ENCODE data around the gene ZNF664. TPM values are rescaled to one million over a fixed set of nuclear protein-coding genes. Genes with fewer than 3 reads are reported as not detected.

Gene ZNF664
- total RNA-seq, 4 donors from 2014 or later: 25.0 to 100 (median 40.2) TPM

DNA sequence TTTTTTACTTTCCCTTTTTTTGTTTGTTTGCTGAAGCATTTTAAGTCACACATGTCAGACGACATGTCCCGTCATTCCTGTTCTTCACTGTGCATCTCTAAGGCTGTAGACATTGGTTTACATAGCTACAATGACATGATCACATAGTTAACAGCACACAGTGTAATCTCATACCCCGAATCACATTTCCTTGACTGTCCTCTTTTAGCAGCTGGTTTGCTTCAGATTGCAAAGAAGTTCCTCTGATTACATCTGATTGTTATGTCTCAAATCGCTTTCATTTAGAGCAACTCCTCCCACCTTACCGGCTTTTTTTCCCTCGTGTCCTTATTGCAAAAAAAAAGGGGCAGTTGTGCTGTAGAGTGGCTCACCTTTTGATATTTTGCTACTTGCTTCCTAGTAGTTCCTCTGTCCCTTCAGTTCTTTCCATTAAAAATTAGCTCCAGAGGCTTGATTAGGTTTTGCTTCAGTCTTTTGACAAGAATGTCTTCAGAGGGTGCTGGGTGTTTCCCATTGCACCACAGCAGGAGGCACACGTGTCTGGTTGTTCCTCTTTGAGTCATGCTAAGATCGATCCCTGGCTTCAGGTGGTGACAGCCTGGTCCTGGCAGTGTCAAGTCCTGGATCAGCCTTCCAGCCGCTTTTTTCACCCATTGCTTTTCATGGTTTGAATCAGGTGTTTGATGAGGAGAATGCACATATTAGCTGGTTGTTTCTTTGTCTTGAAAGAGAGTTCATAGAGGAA, 35.0 kb downstream of the ZNF664 start:
- no peak for DNase-seq
- no peak for TF ChIP-seq POLR2A (IDR thresholded peaks at IDR 0.05)
- H3K36me3 ChIP-seq: peaks cover 0 to 82% (median 9%) of the 10 kb centered on the region in 3 donors
- intact Hi-C loops (cut with DNase I): no loop called here
- peaks cover 0 to 36% (median 5%) of the 10 kb centered on the region in 3 donors for H3K4me1 ChIP-seq
- no peaks in the 10 kb centered on the region for H3K9me3 ChIP-seq
- WGBS, 2 donors: 57 to 62% methylated on average over 9 of the region's 9 CpGs
- H3K27ac ChIP-seq: no peak overlapping the region
- H3K27me3 ChIP-seq: no peaks in the 10 kb centered on the region
- no peak overlapping the region for H3K4me3 ChIP-seq

DNA sequence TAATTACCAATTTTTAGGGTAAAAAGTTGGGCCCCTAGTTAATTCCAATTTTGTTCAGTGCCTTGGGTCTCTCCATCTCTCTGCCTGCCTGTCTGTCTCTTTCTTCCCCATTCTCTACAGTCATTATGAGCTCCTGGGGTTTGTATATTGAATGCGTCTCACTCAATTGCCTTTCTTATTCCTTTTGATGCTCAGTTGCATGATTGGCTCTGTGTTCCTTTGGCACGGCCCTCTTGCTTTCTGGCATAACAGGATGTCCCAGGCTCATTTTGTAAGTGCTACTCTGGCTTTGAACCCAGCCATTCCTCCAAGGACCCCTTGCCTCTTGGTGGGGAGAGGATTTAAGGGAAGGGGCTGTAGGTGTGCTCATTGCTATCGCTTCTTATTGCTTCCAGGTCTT, 35.6 kb downstream of the ZNF664 start:
- 77 to 92% methylated on average over 3 of the region's 3 CpGs for WGBS, 2 donors
- intact Hi-C loops (cut with DNase I): no loop called here
- DNase-seq: no peak
- Histone ChIP-seq H3K27me3 (no peaks in the 10 kb centered on the region), H3K4me1 (peaks cover 0 to 30% (median 4%) of the 10 kb centered on the region in 3 donors), H3K4me3 (no peak overlapping the region), H3K36me3 (peaks cover 0 to 84% (median 9%) of the 10 kb centered on the region in 3 donors), H3K27ac (no peak overlapping the region), H3K9me3 (no peaks in the 10 kb centered on the region)
- TF ChIP-seq POLR2A (IDR thresholded peaks at IDR 0.05): no peak
- TF ChIP-seq, protein P1, sequence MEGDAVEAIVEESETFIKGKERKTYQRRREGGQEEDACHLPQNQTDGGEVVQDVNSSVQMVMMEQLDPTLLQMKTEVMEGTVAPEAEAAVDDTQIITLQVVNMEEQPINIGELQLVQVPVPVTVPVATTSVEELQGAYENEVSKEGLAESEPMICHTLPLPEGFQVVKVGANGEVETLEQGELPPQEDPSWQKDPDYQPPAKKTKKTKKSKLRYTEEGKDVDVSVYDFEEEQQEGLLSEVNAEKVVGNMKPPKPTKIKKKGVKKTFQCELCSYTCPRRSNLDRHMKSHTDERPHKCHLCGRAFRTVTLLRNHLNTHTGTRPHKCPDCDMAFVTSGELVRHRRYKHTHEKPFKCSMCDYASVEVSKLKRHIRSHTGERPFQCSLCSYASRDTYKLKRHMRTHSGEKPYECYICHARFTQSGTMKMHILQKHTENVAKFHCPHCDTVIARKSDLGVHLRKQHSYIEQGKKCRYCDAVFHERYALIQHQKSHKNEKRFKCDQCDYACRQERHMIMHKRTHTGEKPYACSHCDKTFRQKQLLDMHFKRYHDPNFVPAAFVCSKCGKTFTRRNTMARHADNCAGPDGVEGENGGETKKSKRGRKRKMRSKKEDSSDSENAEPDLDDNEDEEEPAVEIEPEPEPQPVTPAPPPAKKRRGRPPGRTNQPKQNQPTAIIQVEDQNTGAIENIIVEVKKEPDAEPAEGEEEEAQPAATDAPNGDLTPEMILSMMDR (IDR thresholded peaks at IDR 0.05): no peak

DNA sequence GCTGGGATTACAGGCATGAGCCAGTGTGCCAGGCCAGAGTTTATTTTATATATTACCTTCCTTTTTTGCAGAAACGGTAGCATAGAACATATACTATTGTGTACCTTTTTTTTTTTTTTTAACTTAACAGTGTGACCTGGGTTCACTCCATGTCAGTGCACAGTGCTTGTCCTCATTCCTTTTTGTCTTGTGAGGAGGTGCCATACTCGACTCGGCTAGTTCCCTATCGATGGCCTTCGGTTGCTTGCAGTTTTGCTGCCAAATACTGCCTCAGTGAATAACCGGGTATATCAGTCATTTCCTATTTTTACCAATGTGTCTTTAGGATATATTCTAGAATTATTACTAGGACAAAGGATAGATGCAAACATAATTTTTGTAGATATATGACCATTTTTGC, 36.8 kb downstream of the ZNF664 start:
- Histone ChIP-seq H3K4me3 (no peak overlapping the region), H3K36me3 (peaks cover 0 to 80% (median 9%) of the 10 kb centered on the region in 3 donors), H3K4me1 (peaks cover 0 to 24% (median 0%) of the 10 kb centered on the region in 3 donors), H3K9me3 (no peaks in the 10 kb centered on the region), H3K27me3 (no peaks in the 10 kb centered on the region), H3K27ac (no peak overlapping the region)
- WGBS, 2 donors: 90 to 93% methylated on average over 6 of the region's 6 CpGs
- TF ChIP-seq, protein P1 (IDR thresholded peaks at IDR 0.05): no peak
- no peak for TF ChIP-seq POLR2A (IDR thresholded peaks at IDR 0.05)
- intact Hi-C loops (cut with DNase I): no loop called here
- no peak for DNase-seq

DNA sequence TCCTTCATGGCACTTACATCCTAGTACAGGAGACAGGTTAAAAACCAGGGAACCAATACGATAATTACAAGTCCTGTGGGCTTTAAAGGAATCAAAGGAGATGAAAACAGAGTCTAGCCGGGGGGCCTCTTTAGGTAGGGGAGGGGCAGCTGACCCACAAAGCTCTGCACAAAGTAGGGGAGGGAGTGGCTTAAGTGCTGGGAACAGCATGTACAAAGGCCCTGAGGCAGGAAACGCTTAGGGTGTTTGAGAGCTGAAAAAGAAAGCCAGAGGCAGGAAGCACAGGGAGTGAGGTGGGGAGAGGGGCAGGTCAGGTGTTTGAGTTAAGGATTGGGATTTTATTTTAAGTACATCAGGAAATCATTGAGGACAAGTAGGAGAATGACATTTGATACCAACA, 37.7 kb downstream of the ZNF664 start:
- TF ChIP-seq, protein P1 (IDR thresholded peaks at IDR 0.05): no peak
- no peak for TF ChIP-seq POLR2A (IDR thresholded peaks at IDR 0.05)
- 68 to 80% methylated on average over 2 to 3 of the region's 3 CpGs for WGBS, 2 donors
- Histone ChIP-seq H3K36me3 (peaks cover 0 to 71% (median 9%) of the 10 kb centered on the region in 3 donors), H3K4me1 (peaks cover 0 to 24% (median 0%) of the 10 kb centered on the region in 3 donors), H3K4me3 (no peak overlapping the region), H3K27ac (no peak overlapping the region), H3K9me3 (no peaks in the 10 kb centered on the region), H3K27me3 (no peaks in the 10 kb centered on the region)
- DNase-seq: no peak
- intact Hi-C loops (cut with DNase I): no loop called here

DNA sequence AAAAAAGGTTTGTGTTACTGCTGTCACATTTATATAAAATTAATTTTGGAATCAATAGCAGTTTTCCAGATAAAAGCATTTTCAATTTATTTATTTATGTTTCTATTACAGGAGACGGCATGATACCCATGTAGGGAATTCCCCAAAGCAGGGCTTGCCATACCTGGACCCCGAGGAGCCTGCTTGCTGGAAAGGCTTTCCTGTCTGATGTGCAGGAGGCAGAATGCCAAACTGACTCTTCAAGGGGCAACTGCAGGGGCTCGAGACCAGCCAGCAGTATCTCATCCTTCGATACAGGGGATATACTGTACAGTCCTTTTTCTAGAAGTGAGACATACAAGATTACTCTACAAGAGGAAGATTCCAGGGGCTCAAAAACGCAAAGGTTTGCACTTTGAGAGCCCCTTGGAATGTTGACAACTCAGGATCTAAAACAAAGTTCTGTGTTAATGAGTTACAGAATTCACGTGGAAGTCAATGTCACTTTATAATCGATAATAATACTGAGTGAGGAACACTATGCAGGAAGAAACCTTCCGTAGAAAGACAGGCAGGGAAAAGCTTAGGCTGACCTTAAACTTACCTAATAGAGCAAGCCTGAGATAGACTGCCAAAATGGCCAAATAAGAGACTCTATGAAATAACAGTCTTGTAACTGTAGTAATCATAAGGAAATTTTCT, 38.6 kb downstream of the ZNF664 start:
- intact Hi-C loops (cut with DNase I): no loop called here
- no peak for DNase-seq
- 77 to 88% methylated on average over 8 of the region's 8 CpGs for WGBS, 2 donors
- Histone ChIP-seq H3K27me3 (no peaks in the 10 kb centered on the region), H3K27ac (no peak overlapping the region), H3K4me1 (peaks cover 0 to 20% (median 0%) of the 10 kb centered on the region in 3 donors), H3K9me3 (no peaks in the 10 kb centered on the region), H3K36me3 (peaks cover 0 to 63% (median 9%) of the 10 kb centered on the region in 3 donors), H3K4me3 (no peak overlapping the region)
- TF ChIP-seq, protein P1 (IDR thresholded peaks at IDR 0.05): no peak

All from esophagus squamous epithelium (tissue), 5 donors.